Sigmoid colon (tissue), 7 donors: Measurements from ENCODE around the gene SESN1. TPM values are rescaled to one million over a fixed set of nuclear protein-coding genes. Genes with fewer than 3 reads are reported as not detected.
"Not testable (repeated sequence)": the region's sequence is repeated elsewhere in the genome, so short reads cannot be mapped to it uniquely, and the experiment has no call there.

Experiments used
- DNase-seq: peaks from one replicate; pipeline ENCODE4 v3.0.0-alpha.2; 2019
- H3K27ac ChIP-seq, 4 donors: fragments of 200-600 bp; sonication (generic); one replicate each; pipeline ENCODE4 v1.5.1; 2016 to 2019; ENCODE audit warnings: mild to moderate bottlenecking in 1 of 4
- H3K27me3 ChIP-seq, 3 donors: fragments of 200-600 bp; sonication (generic); one replicate each; pipeline ENCODE4 v1.5.1; 2019; ENCODE audit warnings: mild to moderate bottlenecking in 1 of 3
- H3K36me3 ChIP-seq, 4 donors: fragments of 200-600 bp; sonication (generic); one replicate each; pipeline ENCODE4 v1.5.1; 2016 to 2019
- H3K4me1 ChIP-seq, 4 donors: fragments of 200-600 bp; sonication (generic); one replicate each; pipeline ENCODE4 v1.5.1; 2017 to 2019
- H3K4me3 ChIP-seq, 4 donors: fragments of 200-600 bp; sonication (generic); one replicate each; pipeline ENCODE4 v1.5.1; 2017 to 2019; ENCODE audit warnings: mild to moderate bottlenecking in 2 of 4, moderate library complexity in 1 of 4
- H3K9me3 ChIP-seq, 4 donors: fragments of 200-600 bp in 3 of 4; sonication (generic) in 3 of 4; one replicate each; pipeline versions ENCODE4 v1.5.1 to v1.6.1; 2013 to 2019
- CTCF ChIP-seq, 4 experiments: fragments of 450-650 bp in 3 of 4; fragments of 200-600 bp in 1 of 4; IDR thresholded peaks; one replicate each; pipeline ENCODE4 v1.5.1; 2016 to 2019; ENCODE audit warnings: antibody characterized with exemption in 4 of 4, mild to moderate bottlenecking in 3 of 4, moderate library complexity in 2 of 4
- EP300 ChIP-seq, 4 donors: sonication (generic); formaldehyde crosslinking; IDR thresholded peaks; one replicate each; pipeline ENCODE4 v1.6.1; 2017; ENCODE audit warnings: antibody characterized with exemption in 4 of 4
- POLR2A ChIP-seq, 2 donors: fragments of 450-650 bp; IDR thresholded peaks; one replicate each; pipeline ENCODE4 v1.6.1; 2016; ENCODE audit warnings: antibody characterized with exemption in 2 of 2, mild to moderate bottlenecking in 2 of 2, moderate library complexity in 2 of 2
- POLR2AphosphoS5 ChIP-seq, 4 donors: sonication (generic); formaldehyde crosslinking; IDR thresholded peaks; one replicate each; pipeline ENCODE4 v1.6.1; 2017; ENCODE audit warnings: antibody characterized with exemption in 4 of 4
- WGBS, 2 donors: extraction: QIAGEN DNeasy Blood & Tissue Kit; methylation state at CpG; one replicate each; pipeline ENCODE4 v1.1.7; 2013; 5-methylcytosine and 5-hydroxymethylcytosine counted together
- intact Hi-C: fragments of 100-400 bp; cut with DNase I; formaldehyde crosslinking; loops from one replicate; pipeline ENCODE4 v1.15.1; 2023
- polyA plus RNA-seq, 3 donors: library from polyadenylated mRNA; stranded (reverse); fragments of 200-250 nt; gene quantifications; one replicate each; pipeline ENCODE4 v1.2.3, GENCODE V29; 2013
- total RNA-seq, 4 donors: library from RNA; depleted of rRNA; stranded (reverse); fragments of >200 nt; gene quantifications; one replicate each; pipeline ENCODE4 v1.1.0, GENCODE V29; 2016
- donor health status: healthy with polysubstance abuse.
- donor health status: Bipolar disorder and iron deficiency.
- donor health status: healthy.

SESN1 gene
- total and polyA plus RNA-seq, 7 donors = 18.3 to 144 (median 63.0) TPM

GRCh38 chr6:109118337-109118736 is 23.7 kb upstream of the SESN1 start:
- Histone ChIP-seq H3K4me3 (no peak overlapping the region), H3K4me1 (peaks cover 0 to 22% (median 11%) of the 10 kb centered on the region in 4 donors), H3K9me3 (no peaks in the 10 kb centered on the region), H3K36me3 (no peaks in the 10 kb centered on the region), H3K27ac (no peak overlapping the region), H3K27me3 (no peaks in the 10 kb centered on the region)
- WGBS, 2 donors = 79 to 85% methylated on average over 5 of the region's 5 CpGs
- intact Hi-C loops = no loop called here
- no peak for TF ChIP-seq CTCF (IDR thresholded peaks at IDR 0.05)
- TF ChIP-seq POLR2A (IDR thresholded peaks at IDR 0.05) = no peak
- TF ChIP-seq EP300 (IDR thresholded peaks at IDR 0.05) = no peak
- TF ChIP-seq POLR2AphosphoS5 (IDR thresholded peaks at IDR 0.05) = no peak
- no peak for DNase-seq

- H3K27me3 ChIP-seq = no peaks in the 10 kb centered on the region
- no peak for TF ChIP-seq POLR2AphosphoS5 (IDR thresholded peaks at IDR 0.05)
- TF ChIP-seq CTCF (IDR thresholded peaks at IDR 0.05) = no peak
- TF ChIP-seq EP300 (IDR thresholded peaks at IDR 0.05) = no peak
- TF ChIP-seq POLR2A (IDR thresholded peaks at IDR 0.05) = no peak
- H3K9me3 ChIP-seq = no peaks in the 10 kb centered on the region
- peaks cover 0 to 22% (median 11%) of the 10 kb centered on the region in 4 donors for H3K4me1 ChIP-seq
- DNase-seq = no peak
- H3K4me3 ChIP-seq = no peak overlapping the region
- intact Hi-C loops = no loop called here
- WGBS, 2 donors = 61 to 70% methylated on average over 5 of the region's 5 CpGs
- H3K27ac ChIP-seq = no peak overlapping the region
- H3K36me3 ChIP-seq = no peaks in the 10 kb centered on the region
These were observed 22.8 kb upstream of the SESN1 start for GRCh38 chr6:109117346-109118035.

GRCh38 chr6:109112663-109113062 is 18.0 kb upstream of the SESN1 start:
- H3K36me3 ChIP-seq, intact Hi-C loops, H3K27ac ChIP-seq, DNase-seq, H3K27me3 ChIP-seq, H3K4me1 ChIP-seq, H3K4me3 ChIP-seq, H3K9me3 ChIP-seq: not testable (repeated sequence)
- WGBS, 2 donors = 76 to 89% methylated on average over 3 of the region's 3 CpGs

- WGBS, 2 donors = 93 to 95% methylated on average over 8 of the region's 8 CpGs
These were observed 15.0 kb upstream of the SESN1 start for GRCh38 chr6:109109663-109110062.

GRCh38 chr6:109105681-109106080 is 11.0 kb upstream of the SESN1 start:
- Histone ChIP-seq H3K4me3 (no peak overlapping the region), H3K27ac (no peak overlapping the region), H3K4me1 (no peaks in the 10 kb centered on the region), H3K9me3 (no peaks in the 10 kb centered on the region), H3K27me3 (no peaks in the 10 kb centered on the region), H3K36me3 (no peaks in the 10 kb centered on the region)
- 88 to 90% methylated on average over 5 of the region's 5 CpGs for WGBS, 2 donors
- intact Hi-C loops = no loop called here
- TF ChIP-seq CTCF (IDR thresholded peaks at IDR 0.05) (no peak), POLR2A (IDR thresholded peaks at IDR 0.05) (no peak), POLR2AphosphoS5 (IDR thresholded peaks at IDR 0.05) (no peak), EP300 (IDR thresholded peaks at IDR 0.05) (no peak)
- no peak for DNase-seq

More at GRCh38 chr6:109109663-109110062, 15.0 kb upstream of the SESN1 start:
- H3K27ac ChIP-seq, H3K27me3 ChIP-seq, H3K4me1 ChIP-seq, H3K36me3 ChIP-seq, H3K9me3 ChIP-seq, H3K4me3 ChIP-seq, DNase-seq, intact Hi-C loops: not testable (repeated sequence)

GRCh38 chr6:109104512-109104911 is 9.9 kb upstream of the SESN1 start:
- TF ChIP-seq CTCF (IDR thresholded peaks at IDR 0.05) = no peak
- TF ChIP-seq POLR2AphosphoS5 (IDR thresholded peaks at IDR 0.05) = no peak
- TF ChIP-seq POLR2A (IDR thresholded peaks at IDR 0.05) = no peak
- TF ChIP-seq EP300 (IDR thresholded peaks at IDR 0.05) = no peak
- DNase-seq = no peak
- H3K9me3 ChIP-seq = no peaks in the 10 kb centered on the region
- 50 to 87% methylated on average over 3 of the region's 3 CpGs for WGBS, 2 donors
- no peak overlapping the region for H3K27ac ChIP-seq
- intact Hi-C loops = no loop called here
- no peaks in the 10 kb centered on the region for H3K36me3 ChIP-seq
- H3K27me3 ChIP-seq = no peaks in the 10 kb centered on the region
- H3K4me3 ChIP-seq = no peak overlapping the region
- no peaks in the 10 kb centered on the region for H3K4me1 ChIP-seq
